KG1 (cell line): Measurements from ENCODE around the gene SLC29A2.
"Not testable (repeated sequence)": the region's sequence is repeated elsewhere in the genome, so short reads cannot be mapped to it uniquely, and the experiment has no call there.

Source experiments
- DNase-seq: peaks from one replicate; lab custom pipeline; 2025; lab: John Stamatoyannopoulos, UW

The SLC29A2 gene

DNA sequence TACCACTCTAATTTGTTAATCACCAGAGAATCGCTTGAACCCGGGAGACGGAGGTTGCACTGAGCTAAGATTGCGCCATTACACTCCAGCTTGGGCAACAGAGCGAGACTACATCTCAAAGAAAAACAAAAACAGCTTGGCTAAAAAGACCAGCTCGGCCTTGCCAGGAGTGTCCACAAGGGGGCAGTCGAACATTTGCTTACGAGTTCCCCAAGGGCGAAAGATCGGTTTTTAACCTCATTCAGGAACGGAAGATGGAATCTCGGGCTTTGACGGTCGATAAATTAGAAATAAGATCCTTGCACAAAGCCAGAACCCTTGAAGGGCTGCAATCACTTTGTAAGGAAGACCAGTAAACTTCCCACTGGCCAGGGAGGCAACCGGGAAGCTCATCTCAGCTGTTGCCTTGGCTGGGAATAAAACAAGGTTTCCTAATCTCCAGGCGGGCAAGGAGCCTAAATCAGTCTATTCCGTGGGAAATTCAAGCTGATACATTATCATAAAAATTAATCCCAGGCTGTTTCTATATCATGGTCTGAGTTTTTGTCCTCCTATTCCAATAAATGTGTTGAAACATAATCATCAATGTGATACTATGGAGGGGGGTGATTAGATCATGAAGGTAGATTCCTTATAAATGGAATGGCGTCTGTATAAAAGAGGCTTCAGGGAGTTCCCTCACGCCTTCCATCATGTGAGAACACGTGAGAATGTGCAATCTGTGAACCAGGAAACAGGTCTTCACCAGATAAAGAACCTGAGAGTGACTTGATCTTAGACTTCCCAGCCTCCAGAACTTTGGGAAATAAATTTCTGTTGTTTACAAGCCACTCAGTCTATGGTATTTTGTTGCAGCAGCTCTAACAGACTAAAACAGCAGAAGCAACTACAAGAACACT, 14.9 kb upstream of the SLC29A2 start:
- peak; percentile 85 for DNase-seq

DNA sequence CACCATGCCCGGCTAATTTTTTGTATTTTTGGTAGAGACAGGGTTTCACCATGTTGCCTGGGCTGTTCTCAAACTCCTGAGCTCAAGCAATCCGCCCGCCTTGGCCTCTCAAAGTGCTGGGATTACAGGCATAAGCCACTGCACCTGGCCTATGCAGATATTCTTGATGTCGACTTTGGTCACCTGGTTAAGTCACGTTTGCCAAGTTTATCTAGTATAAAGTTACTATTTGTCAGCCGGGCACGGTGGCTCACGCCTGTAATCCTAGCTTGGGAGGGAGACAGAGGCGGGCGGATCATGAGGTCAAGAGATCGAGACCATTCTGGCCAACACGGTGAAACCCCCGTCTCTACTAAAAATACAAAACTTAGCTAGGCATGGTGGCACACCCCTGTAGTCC, 12.8 kb upstream of the SLC29A2 start:
- not testable (repeated sequence) for DNase-seq

DNA sequence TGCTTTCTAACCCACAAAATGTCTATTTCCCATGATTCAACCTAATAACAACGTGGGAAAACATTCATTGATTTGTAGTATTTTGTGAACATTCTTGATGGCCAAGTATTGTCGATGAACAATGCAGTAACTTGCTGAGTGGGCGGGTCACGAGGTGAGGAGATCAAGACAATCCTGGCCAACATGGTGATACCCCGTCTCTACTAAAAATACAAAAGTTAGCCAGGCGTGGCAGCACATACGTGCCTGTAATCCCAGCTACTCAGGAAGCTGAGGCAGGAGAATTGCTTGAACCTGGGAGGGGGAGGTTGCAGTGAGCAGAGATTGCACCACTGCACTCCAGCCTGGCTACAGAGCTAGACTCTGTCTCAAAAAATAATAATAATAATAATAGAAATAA, 8.7 kb upstream of the SLC29A2 start:
- not testable (repeated sequence) for DNase-seq

DNA sequence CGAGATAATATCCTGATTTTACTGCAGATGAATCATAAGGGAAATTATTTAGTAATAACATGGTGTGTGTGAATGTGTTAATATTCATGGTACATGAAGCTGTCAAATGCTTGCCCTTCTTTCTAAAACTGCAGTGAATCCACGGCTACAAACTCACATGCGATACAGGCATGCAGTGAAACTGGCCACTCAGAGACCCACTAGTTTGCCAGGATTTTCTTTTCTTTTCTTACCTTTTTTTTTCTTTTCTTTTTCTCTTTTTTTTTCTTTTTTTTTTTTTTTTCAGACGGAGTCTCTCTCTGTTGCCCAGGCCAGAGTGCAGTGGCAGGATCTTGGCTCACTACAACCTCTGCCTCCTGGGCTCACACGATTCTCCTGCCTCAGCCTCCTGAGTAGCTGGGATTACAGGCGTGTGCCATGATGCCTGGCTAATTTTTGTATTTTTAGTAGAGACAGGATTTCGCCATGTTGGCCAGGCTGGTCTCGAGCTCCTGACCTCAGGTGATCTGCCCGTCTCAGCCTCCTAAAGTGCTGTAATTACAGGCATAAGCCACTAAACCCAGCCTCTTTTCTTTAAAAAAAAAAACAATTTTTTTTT, 2.2 kb upstream of the SLC29A2 start:
- not testable (repeated sequence) for DNase-seq

DNA sequence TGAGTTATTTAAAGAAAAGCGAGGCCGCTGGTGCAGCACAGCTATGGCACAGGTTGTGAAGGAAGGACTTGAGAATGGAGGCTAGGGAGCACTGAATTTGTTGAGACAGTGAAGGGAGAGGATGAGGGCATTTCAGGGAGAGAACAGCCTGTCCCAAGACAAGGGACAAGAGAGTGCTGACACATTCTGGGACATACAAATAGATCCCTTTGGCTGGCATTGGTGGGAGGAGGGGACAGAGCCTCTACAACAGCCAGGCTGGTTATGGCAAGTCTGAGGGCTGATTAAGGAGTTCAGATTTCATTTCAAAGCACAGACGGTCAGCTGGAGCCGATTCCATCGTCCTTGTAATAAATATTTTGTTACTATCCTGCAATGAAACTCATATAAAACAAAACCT, 1.7 kb upstream of the SLC29A2 start:
- DNase-seq, result no peak

DNA sequence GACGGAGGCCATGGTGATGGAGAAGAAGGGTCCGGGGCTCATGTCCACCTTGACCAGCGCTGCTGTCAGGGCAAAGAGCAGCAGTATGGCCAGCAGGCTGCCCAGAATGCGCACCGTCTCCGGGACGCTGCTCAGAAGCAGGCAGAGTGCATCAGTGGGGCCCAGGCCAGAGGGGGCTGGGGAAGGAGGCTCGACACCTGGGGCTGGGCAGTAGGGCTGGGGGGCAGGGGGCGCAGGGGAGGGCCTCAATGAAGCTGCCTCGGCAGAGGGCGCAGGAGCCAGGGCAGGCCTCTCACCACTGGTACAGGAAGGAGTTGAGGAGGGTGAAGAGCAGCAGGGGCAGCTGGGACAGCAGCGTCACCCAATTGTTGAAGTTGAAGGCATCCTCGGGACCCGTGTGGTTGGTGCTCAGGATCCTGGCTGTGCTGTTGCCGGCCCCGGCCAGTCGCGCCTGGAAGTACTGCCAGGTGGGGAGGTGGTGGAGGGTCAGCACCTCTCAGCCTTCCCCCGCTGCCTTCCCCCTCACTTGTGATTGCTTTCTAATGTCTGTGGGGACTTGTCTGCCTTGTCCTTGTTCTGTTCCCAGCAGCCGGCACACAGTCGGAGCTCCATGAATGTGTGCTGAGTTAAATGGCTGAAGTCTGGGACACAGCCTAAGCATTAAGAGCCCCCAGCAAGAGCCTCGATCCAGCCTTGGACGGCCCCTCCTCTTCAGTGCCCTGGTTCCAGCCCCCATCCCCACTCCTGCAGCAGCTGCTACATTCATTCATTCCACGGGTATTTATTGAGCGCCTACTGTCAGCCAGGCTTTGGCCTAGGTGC, 2.3 kb downstream of the SLC29A2 start:
- DNase-seq, result no peak

DNA sequence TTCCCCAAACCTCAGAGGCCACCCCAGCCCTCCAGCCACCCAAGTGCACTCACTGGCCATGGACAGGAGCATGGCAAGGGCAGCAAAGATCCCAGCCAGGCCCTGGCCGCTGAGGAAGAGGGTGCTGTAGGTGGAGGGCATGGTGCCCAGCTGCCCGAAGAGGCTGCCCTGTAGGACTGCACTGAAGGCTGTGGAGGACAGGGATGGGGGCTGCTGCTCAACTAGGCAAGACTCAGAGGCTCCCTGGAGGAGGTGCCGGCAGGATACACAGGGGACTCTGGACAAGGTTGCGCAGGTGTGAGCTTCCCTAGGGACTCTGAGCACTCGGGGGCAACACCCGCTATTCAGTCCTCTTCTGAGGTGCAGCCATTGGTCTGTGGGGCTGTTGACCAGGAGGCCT, 3.1 kb downstream of the SLC29A2 start:
- DNase-seq, result no peak

DNA sequence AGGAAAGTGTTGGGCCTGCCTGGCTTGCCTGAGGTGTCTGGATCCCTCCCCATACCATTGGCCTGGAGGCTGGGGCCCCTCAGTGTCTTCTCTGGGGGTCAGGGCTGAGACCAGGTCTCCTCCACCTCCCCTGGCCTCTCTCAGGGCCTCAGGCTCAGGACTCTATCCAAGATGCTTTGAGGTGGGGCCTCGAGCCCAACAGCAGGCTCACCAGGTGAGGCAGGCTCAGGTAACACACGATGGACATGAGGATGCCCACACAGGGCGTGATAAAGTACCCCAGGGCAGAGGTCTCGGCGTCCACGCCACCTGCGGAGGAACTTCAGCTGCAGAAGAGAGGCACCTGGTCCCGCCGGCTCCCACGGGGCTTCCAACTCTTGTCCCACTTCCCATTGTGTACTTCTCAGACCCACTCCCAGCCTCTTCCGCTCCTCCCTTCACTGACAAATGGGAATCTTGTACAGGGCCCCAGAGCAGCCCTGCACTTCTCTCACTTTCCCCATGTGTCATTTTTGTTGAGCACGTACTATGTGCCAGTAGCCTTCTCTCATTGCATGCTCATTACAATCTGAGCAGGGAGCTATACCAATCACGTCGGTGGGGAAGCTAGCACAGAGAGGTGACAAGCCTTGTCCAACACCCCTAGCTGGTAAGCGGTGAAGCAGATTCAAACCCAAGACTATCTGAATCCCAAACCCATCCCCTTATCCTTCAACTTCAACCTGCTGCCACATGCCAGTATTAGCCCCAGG, 3.8 kb downstream of the SLC29A2 start:
- no peak for DNase-seq

DNA sequence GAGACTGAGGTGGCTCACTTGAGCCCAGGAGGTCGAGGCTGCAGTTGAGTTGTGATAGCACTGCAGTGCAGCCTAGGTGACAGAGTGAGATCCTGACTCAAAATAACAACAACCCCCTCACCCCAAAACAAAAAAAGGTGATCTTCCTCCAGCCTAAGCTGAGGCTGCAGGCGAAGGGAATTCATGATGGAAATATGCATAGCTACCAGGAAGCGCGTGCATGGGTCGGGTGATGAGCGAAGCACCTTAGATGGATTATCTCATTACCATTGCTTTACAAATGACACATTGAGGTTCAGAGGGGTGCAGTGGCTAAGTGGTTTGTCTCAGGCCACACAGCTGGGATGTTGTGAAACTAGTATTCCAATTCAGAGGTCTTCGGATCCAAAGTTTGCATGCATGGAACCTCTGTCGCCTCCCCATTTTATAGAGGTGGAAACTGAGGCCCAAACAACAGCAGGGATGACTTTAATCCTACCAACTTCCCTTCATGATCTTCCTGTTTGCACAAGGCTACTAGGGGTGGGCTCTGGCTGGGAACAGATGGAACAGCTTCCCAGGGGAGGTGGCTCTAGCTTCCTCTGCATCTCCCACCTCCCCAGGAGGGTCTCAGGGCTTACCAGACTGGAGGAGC, 4.6 kb downstream of the SLC29A2 start:
- no peak for DNase-seq

DNA sequence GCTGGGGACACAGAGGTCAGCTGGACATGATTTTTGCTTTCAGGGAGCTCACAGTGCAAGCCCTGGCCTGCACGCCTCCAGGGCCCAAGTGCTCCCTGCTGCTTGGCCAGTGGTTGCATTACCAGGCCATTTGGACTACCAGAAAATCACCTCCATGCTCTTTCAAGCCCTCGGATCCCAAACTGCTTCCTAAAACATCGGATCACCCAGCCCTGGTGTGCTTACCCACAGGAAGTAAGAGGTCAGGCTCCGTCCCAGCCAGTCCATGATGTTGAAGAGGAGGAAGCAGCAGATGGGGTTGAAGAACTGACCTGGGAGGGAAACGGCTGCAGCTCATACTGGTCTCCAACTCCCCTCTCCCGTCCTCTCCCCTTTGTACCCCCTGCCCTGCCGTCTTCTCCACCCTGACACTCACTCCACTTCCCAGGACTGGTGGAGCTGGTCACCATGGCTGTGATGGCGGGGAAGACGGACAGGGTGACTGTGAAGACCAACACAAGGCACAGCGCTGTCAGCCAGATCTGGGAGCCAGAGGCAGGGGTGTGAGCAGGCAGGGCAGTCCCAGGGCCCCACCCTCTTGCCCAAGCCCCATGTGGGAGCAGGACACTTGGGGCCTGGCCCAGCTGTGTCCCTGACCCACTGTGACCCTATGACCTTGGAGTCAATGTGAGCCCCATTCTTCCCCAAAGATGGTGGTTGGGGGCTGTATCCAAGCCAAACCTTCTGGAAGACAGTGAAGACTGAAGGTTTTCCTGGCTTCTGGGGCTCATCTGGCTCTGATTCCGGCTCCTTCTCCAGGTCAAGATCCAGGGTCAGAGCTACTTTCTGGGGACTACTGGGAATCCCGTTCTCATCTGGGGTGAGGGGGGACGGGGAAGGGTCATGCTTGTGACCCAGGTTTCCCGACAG, 5.6 kb downstream of the SLC29A2 start:
- DNase-seq, result no peak

DNA sequence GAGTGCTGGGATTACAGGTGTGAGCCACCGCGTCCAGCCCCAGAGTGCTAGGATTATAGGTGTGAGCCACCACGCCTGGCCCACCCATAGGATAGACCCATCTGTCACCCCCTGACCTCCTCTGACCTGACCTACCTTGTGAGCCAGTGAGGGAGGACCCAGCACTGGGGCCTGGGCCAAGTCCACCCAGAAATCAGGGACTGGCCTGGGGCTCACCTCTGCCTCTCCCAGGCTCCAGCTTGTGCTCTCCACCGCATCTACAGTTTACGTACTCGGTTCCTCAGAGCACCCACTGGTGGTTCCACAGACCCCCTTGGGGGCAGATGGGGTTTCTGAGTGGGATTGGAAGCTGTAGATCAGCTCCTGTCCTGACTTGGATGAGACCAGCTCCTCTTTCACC, 6.4 kb downstream of the SLC29A2 start:
- no peak for DNase-seq

DNA sequence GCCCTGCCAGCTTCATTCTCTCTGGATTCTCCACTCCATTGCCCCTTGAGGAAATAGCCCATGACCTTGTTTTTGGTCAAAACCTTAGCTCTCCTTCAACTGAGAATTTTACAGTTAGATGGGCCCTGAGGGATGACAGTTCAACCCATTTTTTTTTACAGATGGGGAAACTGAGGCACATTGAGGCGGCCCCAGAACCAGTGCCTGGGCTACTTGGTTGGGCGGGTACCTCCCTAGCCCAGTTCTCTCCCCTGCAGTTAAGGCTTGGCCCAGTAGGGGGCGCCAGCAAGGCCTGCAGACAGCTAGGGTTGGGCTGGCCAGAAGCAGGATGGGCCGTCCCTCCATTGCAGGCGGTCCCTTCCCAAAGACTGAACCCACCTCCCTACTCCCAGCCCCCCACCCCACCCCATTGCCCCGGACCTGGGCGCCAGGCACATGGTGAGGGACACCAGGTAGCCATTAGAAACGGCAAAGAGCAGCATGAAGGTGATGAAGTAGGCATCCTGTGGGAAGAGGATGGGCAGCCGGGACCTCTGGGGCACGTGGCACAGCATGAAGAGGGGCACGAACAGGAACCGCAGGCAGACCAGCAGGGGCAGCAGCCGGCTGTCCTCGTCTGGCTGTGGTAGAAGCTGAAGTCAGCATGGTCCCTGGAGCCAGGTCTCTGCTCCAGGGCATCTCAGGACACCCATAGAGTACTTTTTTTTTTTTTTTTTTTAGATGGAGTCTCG, 7.6 kb downstream of the SLC29A2 start:
- no peak for DNase-seq

DNA sequence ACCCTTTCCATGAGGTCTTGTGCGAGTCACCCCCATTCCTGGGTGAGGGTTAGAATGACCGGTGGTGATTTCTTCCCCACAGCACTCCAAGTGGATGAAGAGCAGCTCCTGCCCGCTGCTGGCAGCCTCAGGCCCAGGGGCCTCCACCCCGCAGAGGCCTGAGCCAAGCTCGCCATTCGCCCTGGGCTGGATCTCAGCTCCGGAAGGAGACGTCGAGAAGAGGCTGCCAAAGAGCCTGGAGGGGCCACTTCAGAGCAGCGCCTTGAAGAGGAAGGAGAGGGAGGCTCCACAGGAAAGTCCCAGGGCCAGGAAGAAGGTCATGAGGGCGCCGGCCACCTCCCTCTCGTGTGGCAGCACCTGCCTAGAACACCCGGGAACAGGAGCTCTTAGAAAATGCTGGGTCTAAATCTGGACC, 8.4 kb downstream of the SLC29A2 start:
- no peak for DNase-seq

DNA sequence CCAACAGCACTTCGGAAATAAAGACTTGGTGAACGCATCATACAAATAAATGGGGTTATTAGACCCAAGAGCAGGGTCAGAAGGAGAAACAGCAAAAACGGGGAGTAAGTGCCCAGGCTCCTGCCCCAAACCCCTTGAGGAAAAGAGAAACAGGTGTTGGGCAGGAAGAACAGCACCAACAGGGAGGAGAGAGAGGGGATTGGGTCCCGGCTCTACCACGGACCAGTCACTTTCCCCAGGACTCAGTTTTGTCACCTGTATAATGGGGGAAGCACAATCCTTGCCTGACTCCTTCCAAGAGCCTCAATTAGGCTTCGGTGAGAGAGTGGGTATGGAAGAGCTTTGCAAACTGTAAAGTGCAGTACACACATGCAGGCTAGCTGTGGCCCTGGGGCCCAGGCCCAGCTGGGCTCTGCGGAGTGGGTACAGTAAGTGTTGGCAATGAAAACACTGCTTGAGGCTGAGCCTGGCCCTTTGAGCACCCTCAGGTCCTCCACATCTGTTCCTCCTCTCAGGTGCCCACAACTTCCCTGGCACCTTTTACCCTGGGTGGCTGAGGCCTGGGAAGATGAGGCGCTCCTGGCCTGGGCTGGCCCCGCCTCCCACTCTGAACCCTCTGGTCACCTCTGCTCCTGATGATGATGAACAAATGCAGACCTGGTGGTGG, 8.9 kb downstream of the SLC29A2 start:
- DNase-seq, result no peak

DNA sequence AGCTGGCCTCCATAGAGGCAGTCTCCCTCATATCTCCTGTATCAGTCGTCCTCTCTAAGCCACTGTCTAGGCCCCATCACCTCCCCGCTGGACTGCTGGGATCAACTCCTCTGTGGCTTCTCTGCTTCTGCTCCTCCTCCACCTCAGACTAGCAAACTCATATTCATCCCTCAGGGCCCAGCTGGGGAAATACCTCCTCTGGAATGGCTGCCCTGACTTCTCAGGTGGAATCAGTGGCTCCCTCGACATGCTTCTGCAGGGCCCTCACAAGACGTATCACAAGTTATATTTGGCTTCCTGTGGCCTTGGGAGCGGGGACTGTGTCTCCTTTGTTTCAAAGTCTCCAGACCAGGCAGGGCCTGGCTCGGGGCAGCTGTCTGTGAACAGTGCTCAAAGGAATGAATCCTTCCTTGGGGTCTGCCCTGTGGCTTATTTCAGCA, 10.0 kb downstream of the SLC29A2 start:
- no peak for DNase-seq

DNA sequence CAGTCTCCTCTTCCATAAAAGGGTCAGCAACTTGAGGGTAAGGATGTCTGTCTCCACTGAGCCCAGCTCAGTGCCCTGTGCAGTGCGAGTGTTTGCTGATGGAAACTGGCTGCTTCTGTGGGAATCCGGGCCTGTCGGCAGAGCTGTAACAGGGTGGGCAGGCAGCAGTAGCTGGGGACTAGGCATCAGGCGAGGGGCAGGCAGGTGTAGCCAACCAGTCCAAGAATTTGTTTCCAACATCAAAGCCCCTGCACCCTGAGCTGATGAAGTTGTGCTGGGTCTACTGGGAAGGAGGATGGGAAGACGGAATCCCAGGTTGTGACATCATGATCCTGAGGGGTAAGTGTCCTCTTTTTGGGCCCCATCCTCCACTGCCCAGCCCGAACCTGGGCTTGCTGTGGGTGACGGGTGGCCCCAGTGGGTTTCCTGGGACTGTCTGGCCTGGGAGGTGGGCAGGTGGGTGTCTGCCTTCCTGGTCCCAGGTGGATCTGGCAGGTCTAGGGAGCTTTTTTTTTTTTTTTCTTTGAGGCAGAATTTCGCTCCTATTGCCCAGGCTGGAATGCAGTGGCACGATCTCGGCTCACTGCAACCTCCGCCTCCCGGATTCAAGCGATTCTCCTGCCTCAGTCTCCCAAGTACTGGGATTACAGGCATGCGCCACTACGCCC, 11.0 kb downstream of the SLC29A2 start:
- DNase-seq, result no peak

DNA sequence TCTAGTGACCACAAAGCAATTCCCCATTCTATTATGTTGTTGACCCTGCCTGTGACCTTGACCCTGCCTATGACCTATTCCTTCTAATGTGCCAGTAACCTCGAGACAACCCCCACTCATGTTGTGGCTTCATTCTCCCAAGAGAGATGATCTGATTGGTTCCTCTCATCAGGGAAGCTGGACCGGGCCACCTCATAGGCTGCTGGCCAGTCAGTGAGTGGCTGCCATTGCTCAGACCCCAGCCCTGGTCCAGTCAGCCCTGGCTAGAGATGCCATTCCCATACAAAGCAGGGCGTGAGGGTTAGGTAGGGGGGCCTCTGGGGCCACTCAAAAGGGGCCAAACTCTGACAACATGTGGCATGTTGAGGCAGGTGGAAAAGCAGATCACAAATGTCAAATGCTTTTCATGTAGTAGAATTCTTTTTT, 11.9 kb downstream of the SLC29A2 start:
- DNase-seq, result no peak

DNA sequence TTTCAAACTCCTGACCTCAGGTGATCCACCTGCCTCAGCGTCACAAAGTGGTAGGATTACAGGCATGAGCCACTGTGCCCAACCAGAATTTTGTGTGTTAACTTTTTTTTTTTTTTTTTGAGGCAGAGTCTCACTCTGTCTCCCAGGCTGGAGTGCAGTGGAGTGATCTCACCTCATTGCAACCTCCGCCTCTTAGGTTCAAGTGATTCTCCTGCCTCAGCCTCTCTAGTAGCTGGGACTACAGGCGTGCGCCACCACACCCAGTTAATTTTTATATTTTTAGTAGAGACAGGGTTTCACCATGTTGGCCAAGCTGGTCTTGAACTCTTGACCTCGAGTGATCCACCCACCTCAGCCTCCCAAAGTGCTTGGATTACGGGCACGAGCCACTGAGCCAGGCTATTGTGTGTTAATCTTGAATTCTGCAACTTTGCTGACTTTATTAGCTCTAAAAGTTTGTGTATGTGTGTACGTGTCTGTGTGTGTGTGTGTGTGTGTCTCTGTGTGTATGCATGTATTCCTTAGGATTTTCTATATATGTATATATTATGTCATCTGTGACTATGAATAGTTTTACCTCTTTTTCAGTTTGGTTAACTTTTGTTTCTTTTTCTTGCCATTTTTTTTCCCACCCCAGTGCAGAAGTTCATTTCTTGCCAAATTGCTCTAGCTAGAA, 20.9 kb downstream of the SLC29A2 start:
- DNase-seq, result not testable (repeated sequence)
